ENCODE measurements around the gene CNPY1.
"Not testable (repeated sequence)": the region's sequence is repeated elsewhere in the genome, so short reads cannot be mapped to it uniquely, and the experiment has no call there.

The CNPY1 gene

DNA sequence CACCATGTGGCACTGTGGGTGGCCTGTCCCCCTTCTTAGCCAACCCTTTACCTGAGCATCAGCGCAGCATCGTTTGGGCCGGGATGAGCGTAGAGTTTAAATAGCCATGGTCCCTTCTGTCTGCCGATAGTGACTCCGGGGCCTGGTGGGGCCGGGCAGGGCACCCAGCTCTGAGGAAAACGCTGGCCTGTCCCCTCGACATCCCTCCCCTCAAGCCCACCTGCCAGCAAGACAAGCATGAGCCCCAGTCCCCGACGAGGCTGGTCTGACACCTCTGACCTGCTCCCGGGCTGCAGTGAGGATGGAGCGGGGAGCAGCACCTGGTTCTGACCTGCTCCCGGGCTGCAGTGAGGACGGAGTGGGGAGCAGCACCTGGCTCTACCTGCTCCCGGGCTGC lies 31.1 kb upstream of the CNPY1 start:
- DNase-seq: no peak

DNA sequence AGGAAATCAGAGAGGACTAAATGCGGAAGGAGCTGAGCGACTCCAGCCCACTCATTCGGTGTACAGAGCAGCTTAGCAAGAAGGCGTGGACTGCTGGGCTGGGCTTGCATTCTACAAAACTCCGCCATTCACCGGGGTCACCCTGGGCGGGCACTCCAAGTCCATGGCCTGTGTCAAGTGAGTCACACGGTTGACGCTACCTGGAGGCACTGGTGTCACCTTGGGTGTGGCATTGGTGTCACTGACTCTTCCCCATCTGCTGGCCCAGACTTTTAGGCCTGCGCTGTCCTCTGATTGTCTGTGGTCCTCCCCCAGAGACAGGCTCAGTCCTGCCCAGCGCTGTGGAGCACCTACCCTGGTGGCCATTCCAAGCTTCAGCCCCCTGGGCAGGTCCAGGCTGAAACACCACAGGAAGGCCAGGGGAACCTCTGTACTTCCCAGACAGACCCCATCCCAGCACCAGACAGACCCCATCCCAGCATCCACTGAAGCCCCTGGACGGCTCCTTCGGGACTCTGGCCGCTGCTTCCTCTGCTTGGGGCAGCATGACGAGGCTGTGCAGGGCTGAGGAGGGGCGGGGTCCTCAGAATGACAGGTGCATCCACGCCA lies 30.6 kb upstream of the CNPY1 start:
- DNase-seq: no peak

DNA sequence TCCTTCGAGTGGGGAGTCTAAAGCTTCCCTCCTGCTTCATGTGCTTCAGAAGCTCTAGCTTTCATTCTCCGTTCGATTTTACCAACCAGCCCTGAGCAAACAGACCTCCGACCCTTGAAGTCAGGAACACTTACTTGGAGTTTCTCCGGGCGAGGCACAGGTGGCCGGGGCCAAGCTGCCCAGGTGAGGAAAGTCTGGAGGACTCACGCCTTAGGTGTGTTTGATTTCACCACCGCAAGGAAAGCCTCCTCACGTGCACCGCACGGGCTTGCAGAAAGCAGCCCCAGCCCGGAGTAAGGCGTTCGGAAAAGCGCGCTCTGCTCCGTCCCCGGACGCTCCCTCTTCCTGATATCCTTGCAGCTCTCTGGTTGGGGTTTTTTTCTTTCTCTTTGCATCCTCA lies 30.1 kb upstream of the CNPY1 start:
- DNase-seq: no peak

DNA sequence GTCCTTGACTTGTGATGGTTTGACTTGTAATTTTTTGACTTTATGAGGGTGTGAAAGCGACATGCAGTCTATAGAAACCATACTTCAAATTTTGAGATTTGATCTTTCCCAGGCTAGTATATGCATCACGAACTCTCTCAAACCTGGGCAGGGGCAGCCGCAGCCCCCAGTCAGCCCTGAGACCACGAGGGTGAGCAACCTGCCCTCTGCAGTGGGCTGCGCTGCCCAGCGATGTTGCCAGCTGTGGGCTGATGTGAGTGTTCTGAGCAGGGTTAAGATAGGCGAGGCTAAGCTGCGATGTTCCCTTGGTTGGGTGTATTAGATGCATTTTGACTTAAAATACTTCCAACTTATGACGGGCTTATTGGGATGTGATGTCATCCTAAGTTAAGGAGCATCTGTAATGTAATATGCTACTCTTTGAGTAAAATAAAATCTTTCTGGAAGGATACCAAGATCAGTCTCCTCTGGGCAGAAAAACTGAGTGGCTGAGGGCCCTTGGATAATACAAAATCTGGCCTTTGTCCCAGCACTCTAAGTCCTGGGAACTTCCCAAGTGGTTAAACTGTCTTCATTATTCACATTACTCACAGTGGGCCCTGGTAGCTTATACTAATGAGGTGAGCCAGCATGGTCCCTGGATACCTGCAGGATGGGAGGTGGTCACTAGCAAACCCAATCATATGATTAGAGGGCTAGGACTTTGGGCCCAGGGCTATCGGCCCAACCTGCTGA lies 28.4 kb upstream of the CNPY1 start:
- DNase-seq: no peak

DNA sequence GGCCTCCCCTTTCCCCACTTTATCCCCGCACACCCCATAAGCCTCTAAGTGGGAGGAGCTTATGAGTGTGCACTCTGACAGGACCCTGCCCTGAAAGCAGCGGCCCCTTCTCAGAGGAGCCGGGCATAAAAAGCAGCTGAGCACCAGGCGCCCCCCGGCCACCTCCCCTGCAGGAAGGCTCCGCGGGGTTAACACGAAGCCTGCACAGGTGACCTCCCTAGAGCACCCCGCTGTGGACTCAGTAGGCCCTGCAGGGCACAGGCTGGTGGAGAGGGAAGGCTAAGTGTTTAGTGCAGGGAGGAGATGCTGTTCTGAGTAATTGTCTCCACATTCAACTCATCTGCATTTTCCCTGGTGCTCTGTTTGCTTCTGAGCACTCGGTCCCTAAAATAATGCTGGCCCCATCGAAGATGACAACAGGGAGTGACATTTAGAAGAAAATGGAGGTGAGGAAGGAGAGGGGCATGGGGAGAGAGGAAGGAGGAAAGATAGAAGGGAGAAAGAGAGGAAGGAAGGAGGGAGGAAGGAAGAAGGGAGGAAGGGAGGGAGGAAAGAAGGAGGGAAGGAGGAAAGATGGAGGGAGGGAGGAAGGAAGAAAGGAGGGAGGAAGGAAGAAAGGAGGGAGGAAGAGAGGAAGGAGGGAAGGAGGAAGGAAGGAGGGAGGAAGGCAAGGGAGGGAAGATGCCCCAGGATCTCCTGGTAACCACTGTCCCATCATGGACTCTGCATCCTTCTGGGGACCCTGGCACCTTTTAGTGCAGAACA lies 25.4 kb upstream of the CNPY1 start:
- no peak for DNase-seq

DNA sequence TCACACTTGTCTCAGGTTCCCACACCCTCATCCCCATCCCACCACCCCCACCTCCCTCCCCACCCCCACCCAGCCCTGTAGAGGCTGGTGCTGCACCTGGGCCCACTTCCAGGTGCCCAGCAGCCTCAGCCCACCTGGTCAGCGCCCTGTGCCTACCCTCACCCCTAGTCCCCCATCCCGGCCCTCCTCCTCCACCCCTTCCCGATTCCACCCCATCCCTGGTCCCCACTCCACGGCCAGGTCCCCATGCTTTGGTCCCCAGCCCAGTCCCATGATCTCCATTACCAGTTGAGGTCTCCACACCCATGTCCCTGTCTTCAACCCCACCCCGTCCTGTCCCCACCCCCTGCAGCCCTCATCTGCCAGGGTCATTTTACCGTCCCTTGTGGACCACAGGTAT lies 24.6 kb upstream of the CNPY1 start:
- DNase-seq: no peak

DNA sequence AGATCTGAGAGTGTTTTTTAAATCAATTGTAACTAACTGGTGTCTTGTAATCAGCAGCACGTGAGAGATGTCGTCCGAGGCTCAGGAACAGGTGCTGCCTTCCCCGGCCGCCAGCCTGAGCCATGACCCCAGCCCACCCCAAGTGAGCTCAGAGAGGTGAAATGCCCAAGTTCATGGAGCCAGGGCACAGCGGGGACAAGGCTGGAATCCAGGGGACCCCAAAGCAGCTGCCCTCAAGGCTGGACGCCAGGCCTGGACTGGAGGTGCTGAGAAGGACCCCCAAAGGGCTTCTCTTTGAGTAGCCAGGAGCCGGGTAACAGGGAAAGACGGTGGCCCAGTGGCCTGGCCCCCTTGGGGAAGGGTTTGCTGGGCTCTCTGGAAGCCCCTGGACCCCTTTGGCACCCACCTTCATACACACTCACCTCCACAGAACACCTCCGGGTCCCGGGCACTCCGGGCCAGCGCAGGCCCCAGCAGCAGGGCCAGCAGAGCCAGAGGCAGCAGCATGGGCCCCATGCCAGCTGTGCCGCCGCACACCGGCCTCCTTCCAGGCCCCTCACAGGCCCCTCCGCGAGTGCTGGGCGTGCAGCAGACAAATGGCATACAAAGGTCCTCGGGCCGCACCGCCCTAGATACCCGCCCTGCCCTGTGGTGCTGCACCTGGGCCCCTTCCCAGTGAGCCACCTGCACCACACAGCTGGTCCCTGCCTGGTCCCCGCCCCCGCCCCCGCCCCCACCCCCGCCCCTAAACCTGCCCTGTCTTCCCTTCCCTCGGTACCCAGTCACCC lies 24.0 kb upstream of the CNPY1 start:
- DNase-seq: no peak

DNA sequence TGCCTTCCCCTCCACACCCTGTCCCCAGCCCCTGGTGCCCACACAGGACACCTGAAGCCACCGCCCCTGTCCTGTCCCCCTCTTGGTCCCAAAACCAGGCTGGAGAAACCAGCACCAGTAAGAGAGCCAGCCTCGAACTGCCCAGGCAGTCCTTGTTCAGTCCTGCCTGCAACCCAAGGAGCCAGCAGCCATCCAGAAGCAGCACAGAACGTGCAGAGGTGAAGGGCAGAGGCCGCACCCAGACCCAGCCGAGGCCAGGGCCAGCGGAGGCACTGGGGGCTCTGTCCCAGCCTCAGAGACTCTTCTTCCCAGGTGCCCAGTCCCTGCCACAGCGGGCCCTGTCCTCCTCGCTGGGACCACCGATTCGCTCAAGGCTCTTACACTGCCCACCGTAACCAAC lies 23.3 kb upstream of the CNPY1 start:
- no peak for DNase-seq

DNA sequence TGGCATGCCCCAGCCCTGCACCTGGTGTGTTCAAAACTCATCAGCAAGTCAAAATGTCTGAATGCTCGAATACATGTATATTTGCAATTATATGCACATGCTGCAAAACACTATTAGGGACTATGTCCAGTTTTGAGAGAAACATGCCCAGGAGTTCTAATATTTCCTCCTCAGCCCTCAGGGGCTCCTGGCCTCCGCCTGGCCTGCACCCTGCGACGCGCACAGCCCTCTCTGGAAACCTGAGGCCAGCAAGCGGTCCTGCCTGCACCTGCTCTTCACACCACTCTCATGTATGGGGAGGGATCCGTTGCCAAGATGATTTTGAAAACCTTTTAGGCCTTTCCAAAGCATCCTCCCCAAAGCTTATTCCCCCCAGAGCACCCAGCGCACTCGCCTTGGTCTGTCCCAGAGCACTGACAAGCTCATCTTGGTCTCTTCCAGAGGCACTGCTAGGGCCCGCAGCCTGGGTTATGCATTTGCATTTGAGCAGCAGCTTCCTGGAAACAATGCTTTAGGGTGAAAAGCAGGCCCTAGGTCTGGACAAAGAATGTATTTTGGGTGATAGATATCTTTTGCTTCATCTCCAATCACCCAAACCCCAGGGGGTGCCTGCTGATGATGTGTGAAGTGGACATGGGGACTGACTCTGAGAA lies 22.6 kb upstream of the CNPY1 start:
- DNase-seq: no peak

DNA sequence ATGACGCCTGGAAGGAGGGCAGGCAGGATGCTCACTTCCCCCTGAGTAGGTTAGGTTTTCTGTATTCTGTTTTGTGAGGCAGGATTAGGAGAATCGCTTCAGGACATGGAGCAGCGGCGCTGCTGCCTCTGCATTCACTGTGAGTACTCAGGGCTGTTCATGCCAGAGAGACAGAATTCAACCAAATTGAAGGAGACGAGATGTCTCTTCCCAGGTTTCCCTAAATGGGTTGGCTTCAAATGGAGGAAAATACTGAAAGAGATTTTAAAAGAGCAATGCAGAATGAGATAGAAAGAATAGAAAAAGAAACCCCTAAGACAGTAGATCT lies 21.9 kb upstream of the CNPY1 start:
- DNase-seq: no peak

DNA sequence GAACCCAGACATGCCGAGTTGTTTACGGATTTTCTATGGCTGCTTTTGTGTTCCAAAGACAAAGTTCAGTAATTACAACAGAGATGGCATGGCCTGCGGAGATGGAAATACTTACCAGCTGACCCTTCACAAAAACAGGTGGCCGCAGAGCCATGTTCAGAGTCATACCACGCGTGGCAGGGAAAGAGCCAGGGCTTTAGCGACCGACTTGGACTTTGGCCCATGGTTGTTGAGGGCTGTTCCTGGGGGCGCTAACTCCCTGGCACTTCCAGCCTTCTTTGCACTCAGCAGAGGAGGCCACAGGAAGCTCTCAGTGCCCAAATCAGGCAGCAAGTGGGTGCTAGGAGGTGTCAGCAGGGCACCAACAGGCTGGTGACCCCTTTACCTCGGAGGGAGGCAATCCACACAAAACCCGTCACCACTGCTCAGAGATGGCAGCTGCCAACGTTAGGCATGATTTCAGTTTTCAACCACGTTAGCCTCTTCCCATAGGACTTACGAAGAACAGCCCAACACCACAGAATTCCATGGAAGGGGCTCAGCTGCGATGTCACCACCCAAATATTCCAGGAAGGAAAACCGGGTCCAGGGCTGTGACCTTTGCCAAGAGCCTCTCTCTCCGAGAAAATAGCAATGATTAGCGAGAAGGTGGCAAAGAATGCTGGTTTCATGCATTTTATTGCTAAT lies 21.4 kb upstream of the CNPY1 start:
- DNase-seq: no peak

DNA sequence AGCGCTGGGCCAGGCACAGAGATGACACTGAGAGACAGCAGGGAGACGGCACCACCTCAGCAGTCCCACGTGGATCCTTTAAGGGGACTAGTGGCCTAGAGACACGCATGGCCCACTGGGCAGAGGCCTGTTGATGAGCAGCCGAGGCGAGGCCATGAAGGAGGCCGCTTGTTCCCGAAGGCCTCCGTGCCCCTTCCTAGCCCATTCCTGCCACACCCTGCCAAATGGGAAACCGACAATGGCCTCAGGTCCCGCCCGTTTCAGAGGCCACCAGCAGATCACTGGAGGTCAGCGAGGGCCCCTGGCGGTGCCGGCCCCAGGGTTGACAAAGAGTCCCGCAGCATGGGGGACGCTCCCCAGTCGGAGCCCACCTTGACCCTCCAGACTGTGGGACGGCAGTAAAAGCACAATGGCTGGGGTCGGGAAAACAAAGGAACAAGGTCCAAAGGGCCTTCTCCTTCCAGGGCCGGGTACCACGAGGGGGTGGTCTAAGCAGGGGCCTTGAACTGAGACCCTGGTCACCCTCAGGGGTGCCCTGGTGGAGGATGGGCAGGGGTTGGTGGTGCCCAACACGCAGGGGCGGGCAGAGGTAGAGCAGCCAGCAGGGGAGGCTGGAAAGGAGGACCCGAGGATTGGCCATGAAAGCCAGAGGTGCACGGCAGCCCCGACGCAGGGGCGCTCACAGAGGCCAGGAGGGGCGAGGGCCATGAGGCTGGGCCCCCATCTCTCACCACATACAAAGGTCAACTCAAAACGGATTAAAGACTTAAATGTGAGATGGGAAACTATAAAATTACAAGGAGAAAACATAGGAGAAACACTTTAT lies 19.9 kb upstream of the CNPY1 start:
- DNase-seq: no peak

DNA sequence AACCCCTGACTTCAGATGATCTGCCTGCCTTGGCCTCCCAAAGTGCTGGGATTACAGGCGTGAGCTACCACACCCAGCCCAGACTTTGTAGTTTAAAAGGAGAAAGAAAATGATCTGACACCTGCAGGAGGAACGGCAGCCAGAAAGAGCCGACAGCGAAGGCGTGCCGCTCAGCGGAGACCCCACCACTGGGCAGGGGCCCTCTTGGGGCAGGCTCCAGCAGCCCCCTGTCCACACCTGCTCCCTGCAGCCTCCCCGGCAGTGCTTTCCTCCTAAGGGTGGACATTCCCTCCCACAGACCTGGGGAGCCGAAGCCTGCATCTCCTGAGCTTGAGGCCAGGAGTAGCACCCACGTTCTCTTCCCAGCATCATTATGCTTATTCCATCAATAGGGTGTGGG lies 19.2 kb upstream of the CNPY1 start:
- DNase-seq: no peak

DNA sequence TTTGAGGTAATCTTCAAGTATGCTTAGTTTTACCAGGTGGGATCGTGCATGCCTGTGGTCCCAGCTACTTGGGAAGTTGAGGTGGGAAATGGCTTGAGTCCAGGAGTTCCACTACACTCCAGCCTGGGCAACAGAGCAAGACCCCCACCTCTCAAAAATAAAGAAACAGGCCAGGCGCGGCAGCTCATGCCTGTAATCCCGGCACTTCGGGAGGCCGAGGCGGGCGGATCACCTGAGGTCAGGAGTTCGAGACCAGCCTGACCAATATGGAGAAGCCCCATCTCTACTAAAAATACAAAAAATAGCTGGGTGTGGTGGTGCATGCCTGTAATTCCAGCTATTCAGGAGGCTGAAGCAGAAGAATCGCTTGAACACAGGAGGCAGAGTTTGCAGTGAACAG lies 16.6 kb upstream of the CNPY1 start:
- not testable (repeated sequence) for DNase-seq

DNA sequence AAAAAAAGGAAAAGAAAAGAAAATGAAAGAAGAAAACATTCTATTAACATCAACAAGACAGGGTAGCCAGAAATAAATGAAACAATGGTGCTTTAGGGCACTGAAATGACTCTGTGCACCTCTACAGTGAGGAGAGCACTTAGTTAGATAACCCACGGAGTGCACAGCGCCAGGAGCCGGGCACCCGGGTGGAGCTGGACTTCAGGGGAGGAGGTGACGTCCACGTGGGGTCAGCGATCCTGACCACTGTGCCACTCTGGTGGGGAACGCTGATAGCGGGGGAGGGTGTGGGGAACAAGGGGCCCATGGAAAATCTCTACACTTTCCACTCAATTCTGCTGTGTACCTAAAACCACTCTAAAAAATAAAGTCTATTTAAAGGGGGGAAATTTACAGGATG lies 15.7 kb upstream of the CNPY1 start:
- DNase-seq: no peak

DNA sequence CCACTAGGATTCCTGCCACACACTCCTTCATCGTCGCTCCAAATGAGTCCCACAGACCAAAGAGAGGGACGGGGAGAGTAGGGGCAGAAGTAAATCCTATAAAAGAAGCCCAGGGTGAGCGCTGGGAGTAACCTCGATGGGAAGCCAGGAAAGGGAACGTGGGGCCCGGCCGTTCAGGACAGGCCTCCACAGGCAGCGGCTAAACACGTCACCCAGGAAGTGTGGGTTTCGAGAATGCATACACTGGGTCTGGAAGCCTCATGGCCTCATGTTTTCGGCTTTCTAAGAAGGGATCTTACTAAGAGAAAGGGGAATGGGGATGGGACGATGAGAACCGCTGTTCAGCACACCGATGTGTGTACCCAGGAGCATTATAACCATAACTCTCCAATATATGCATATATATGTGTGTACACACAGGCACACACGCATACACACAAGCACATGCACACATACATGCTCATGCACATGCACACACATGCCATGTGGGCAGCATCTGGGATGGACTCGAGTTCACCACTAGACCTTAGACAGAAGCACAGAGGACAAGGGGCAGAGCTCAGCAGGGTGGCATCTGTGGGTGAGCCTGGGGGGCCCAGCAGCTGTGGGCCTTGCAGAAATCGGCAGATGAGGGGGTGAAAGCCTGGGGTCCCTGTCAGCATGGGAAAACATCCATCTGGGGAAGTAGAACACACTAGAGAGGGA lies 14.8 kb upstream of the CNPY1 start:
- no peak for DNase-seq

DNA sequence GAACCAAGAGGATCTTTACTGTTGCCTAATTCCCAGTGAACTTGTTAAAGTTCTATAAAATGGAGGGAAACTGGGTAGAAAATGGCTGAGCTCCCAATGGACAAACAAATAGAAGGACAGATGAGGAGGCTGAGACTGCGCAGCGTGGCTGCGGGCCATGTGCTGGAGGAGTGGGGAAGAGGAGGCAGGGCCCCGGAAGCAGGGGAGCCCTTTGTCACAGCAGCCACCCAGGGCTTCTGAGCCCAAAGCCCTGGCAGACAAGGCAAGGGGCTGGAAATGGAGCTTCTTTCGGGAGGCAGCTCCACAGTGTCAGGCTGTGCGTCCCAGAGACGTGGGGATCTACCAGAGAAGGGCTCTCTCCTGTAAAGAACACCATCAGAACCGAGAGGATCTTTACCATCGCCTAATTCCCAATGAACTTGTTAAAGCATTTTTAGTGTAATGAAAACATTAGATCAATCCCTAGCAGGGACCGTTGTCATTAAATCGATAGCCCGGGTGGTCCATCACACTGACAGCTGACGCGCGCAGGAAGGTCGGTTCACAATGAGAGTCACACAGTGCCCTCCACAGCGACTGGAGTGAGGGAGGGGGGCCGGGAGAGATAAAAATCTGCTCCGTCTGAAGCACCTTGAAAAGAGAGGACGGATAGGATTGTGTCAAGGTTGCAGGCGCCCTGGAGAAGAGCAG lies 14.0 kb upstream of the CNPY1 start:
- no peak for DNase-seq

DNA sequence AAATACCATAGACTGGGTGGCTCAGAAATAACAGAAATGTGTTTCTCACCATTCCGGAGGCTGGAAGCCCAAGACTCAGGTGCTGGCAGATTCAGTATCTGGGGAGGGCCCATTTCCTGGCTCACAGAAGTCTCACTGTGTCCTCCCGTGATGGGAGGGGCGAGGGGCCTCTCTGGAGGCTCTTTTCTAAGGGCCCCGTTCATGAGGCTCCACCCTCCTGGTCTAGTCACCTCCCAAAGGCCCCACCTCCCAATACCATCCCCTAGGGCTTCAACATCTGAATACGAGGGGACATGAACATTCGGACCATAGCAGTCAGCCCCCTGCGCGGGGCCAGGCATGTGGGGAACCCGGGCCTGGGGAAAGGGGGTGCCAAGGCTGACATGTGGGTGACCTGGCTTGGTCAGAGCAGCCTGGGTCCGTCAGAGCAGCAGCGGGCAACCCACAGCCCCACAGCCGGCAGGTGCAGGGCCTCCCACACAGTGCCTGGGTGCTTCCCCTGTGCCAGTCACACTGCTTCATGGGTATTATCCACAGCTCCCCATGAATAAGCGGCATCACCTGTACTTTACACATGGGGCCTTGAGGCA lies 13.3 kb upstream of the CNPY1 start:
- DNase-seq: no peak

DNA sequence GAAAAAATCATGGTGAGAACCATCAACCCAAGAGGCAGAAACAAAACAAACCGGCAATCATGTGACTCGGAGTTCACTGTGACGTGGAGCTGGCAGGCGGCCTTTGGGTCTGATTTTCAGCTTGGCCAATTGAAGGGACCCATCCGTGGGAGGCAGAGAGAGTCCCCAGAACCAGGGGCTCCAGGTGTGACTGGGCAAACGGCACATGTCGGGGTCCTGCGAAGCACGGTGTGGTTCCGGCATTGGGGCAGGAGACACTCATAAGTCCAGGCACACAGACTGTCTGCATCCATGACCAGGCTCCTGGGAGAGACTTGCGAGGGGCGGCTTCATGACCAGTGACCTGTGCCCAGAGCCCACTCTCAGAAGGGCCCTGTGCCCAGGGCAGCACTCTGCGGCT lies 12.6 kb upstream of the CNPY1 start:
- DNase-seq: no peak

DNA sequence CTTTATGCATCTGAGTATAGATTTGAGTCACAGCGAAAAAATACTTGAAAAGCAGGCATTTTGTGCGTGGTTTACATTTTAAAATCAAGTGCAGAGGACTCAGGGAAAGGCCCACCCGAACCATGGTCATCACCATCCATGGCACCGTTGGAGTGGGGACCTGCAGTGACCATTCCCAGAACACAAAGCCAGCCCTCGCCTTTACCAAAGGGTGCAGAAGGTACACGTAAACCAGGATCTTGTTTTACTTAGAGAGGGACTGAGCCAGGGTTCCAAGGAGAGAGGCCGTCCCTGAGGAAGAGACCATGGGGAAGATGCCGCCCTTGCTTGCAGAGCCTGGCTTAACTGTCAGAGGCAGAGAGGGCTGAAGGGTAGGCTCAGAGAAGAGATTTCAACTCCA lies 12.0 kb upstream of the CNPY1 start:
- DNase-seq: no peak
